Measurements from ENCODE around the gene LGR4. TPM values are rescaled to one million over a fixed set of nuclear protein-coding genes. Genes with fewer than 3 reads are reported as not detected.

The LGR4 gene
- total and polyA plus RNA-seq, 2 of the 4 experiments (the other 2 are of a cell fraction) = 2.9 to 6.8 TPM

DNA sequence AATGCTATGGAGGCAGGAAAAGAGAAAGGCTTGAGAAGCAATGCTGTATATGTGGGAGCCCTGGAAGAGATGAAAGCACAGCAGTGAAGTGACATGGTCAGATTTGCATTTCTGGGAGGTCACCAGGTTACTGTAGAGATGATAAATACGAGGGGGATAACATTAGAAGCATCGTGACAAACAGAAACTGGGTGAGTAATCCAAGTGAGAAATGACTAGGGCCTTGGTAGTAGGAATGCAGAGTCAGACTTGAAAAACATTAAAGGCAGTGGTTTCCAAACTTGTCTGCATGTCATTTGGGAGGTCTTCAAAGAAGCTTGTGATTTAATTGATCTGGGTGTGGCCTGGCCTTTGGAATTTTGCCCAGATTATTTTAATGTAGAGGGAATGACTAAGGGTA, 153.5 kb downstream of the LGR4 start:
- dilution Hi-C loops (cut with HindIII; ENCODE audit: low sequenced_read_pairs, unreplicated experiment) (no loop called here), intact Hi-C loops (cut with micrococcal nuclease) (no loop called here), in situ Hi-C loops (cut with MboI; ENCODE audit: low sequenced_read_pairs) (no loop called here)
- Histone ChIP-seq H3K27me3 (ENCODE audit: control insufficient read depth, insufficient read depth, low read length) (no peaks in the 10 kb centered on the region), H3K36me3 (ENCODE audit: control insufficient read depth, insufficient read depth, low read length) (no peaks in the 10 kb centered on the region), H4K8ac (ENCODE audit: low read depth in 2 of 2, low read length in 2 of 2) (peak overlapping the region in 1 of 2 experiments; percentile 26; a peak in 1 of 4 replicates), H2BK120ac (ENCODE audit: low read depth, low read length) (peak overlapping the region; percentile 40), H3K4ac (ENCODE audit: low read depth, low read length) (peak overlapping the region; percentile 29; the same call in 1 of the 2 replicates), H2BK15ac (ENCODE audit: low read depth, low read length) (no peak overlapping the region), H3K9ac (ENCODE audit: low read depth, low read length) (no peak overlapping the region), H3K4me3 (ENCODE audit: insufficient read depth, low read depth, low read length) (no peak overlapping the region; the same call in 1 of the 2 replicates), H3K79me1 (ENCODE audit: low read depth in 1 of 2, low read length in 2 of 2) (no peaks in the 10 kb centered on the region), H2AFZ (replicated peaks; ENCODE audit: low read length, poor library complexity) (peak overlapping the region; percentile 67), H3K14ac (replicated peaks; ENCODE audit: low read depth, low read length) (peak overlapping the region; percentile 49), H4K20me1 (ENCODE audit: insufficient read depth, low read length) (no peaks in the 10 kb centered on the region), H3K9me3 (ENCODE audit: control insufficient read depth, insufficient read depth, low read length) (no peaks in the 10 kb centered on the region), H2AK9ac (replicated peaks; ENCODE audit: low read depth, low read length, poor library complexity) (no peak overlapping the region), H3K56ac (ENCODE audit: extremely low read depth, insufficient read depth, low read length) (no peak overlapping the region), H4K91ac (ENCODE audit: insufficient read depth, low read depth, low read length) (no peak overlapping the region), H3K9me1 (ENCODE audit: insufficient read depth, low read length) (no peaks in the 10 kb centered on the region; the same call in 1 of the 2 replicates), H2BK20ac (ENCODE audit: low read depth, low read length) (no peak overlapping the region; the same call in 1 of the 2 replicates), H3K18ac (ENCODE audit: low read depth, low read length) (peak overlapping the region; percentile 53; the same call in 1 of the 2 replicates), H3K4me1 (ENCODE audit: control insufficient read depth, insufficient read depth, low read length) (peaks cover 2% of the 10 kb centered on the region; the same call in 1 of the 2 replicates), H3K4me2 (ENCODE audit: low read depth, low read length) (peak overlapping the region; percentile 97), H3K23ac (ENCODE audit: low read depth, low read length) (no peak overlapping the region; the same call in 1 of the 2 replicates), H3K27ac (ENCODE audit: insufficient read depth, low read length) (no peak overlapping the region), H2AK5ac (ENCODE audit: low read depth, low read length) (no peak overlapping the region), H4K5ac (ENCODE audit: low read depth, low read length) (no peak overlapping the region), H2BK5ac (ENCODE audit: low read depth, low read length, poor library complexity, severe bottlenecking) (peak overlapping the region; percentile 60)
- no TSS peak for BruUV-seq (replicated peaks)
- POLR2A ChIA-PET (ENCODE audit: unreplicated experiment) = no interaction called here
- peak; percentile 85 for ATAC-seq (ENCODE audit: low read depth)
- TF ChIP-seq, protein P1, sequence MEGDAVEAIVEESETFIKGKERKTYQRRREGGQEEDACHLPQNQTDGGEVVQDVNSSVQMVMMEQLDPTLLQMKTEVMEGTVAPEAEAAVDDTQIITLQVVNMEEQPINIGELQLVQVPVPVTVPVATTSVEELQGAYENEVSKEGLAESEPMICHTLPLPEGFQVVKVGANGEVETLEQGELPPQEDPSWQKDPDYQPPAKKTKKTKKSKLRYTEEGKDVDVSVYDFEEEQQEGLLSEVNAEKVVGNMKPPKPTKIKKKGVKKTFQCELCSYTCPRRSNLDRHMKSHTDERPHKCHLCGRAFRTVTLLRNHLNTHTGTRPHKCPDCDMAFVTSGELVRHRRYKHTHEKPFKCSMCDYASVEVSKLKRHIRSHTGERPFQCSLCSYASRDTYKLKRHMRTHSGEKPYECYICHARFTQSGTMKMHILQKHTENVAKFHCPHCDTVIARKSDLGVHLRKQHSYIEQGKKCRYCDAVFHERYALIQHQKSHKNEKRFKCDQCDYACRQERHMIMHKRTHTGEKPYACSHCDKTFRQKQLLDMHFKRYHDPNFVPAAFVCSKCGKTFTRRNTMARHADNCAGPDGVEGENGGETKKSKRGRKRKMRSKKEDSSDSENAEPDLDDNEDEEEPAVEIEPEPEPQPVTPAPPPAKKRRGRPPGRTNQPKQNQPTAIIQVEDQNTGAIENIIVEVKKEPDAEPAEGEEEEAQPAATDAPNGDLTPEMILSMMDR (conservative IDR thresholded peaks at IDR 0.05; ENCODE audit: low read depth, low read length) = no peak
- TF ChIP-seq FOS (IDR thresholded peaks at IDR 0.05; ENCODE audit: low read depth, low read length) = 0 out of 2 replicates have a peak, but pooled peaks have one; percentile 22
- peak; percentile 53 for TF ChIP-seq NFE2L2 (IDR thresholded peaks at IDR 0.05; ENCODE audit: low read depth, low read length)
- CTCF ChIA-PET = interaction anchor here (1.7 kb wide), 1 partner anchor 23 kb away, joined by 4 read pairs; no protein-coding TSS in a partner anchor
- WGBS, 2 experiments (ENCODE audit: extremely low coverage in 2 of 2, insufficient read length in 1 of 2) = no CpG with 5 or more reads among the region's 2 CpGs
- DNase-seq = peak; percentile 72

All from IMR-90 (cell line).